HepG2 (cell line): Measurements from ENCODE around the gene DERL2. TPM values are rescaled to one million over a fixed set of nuclear protein-coding genes. Genes with fewer than 3 reads are reported as not detected.

ENCODE experiments used
- AGO2 ChIP-seq: fragments of 200-400 bp; formaldehyde crosslinking; optimal IDR thresholded peaks from 2 replicates; pipeline ENCODE3; 2017; ENCODE audit warnings: mild to moderate bottlenecking, low read depth, low read length, moderate library complexity
- EED ChIP-seq: sonication (generic); formaldehyde crosslinking; IDR thresholded peaks from 2 replicates; pipeline ENCODE4 v1.5.0; 2020; ENCODE audit warnings: mild to moderate bottlenecking, missing genetic modification reagents
- GATAD2A ChIP-seq: IDR thresholded peaks from 2 replicates; pipeline ENCODE4 v1.6.1; 2016
- GPN1 ChIP-seq: sonication (generic); formaldehyde crosslinking; IDR thresholded peaks from 2 replicates; pipeline ENCODE4 v1.5.1; 2020; ENCODE audit warnings: missing genetic modification reagents, borderline replicate concordance
- PHB2 ChIP-seq: fragments of 450-650 bp; IDR thresholded peaks from 2 replicates; pipeline ENCODE4 v1.6.1; 2018; ENCODE audit not compliant: partially characterized antibody
- RFX5 ChIP-seq: IDR thresholded peaks from 2 replicates; pipeline ENCODE4 v1.6.1; 2011; ENCODE audit warnings: low read depth, low read length, improper control_type of control experiment
- SIX4 ChIP-seq: sonication (generic); formaldehyde crosslinking; IDR thresholded peaks from 2 replicates; pipeline ENCODE4 v1.4.0; 2020; ENCODE audit warnings: missing genetic modification reagents
- SNAI1 ChIP-seq: sonication (generic); formaldehyde crosslinking; IDR thresholded peaks from 2 replicates; pipeline ENCODE4 v1.5.0; 2020; ENCODE audit warnings: mild to moderate bottlenecking, missing genetic modification reagents, borderline replicate concordance
- SRY ChIP-seq: sonication (generic); formaldehyde crosslinking; IDR thresholded peaks from 2 replicates; pipeline ENCODE4 v1.8.0; 2022; ENCODE audit warnings: mild to moderate bottlenecking, missing genetic modification reagents
- TBX3 ChIP-seq: fragments of 450-650 bp; IDR thresholded peaks from 2 replicates; pipeline ENCODE4 v1.6.1; 2017; ENCODE audit warnings: antibody characterized with exemption, mild to moderate bottlenecking, inconsistent platforms, borderline replicate concordance
- ZNF10 ChIP-seq: sonication (generic); formaldehyde crosslinking; IDR thresholded peaks from 2 replicates; pipeline ENCODE4 v1.4.0; 2020; ENCODE audit warnings: mild to moderate bottlenecking, low read depth, missing genetic modification reagents, borderline replicate concordance
- ZNF614 ChIP-seq: IDR thresholded peaks from 2 replicates; pipeline ENCODE4 v1.6.1; 2018; ENCODE audit warnings: missing biosample characterization, missing genetic modification reagents, inconsistent platforms, borderline replicate concordance
- ZSCAN29 ChIP-seq: sonication (generic); formaldehyde crosslinking; conservative IDR thresholded peaks from 2 replicates; pipeline ENCODE4 v1.4.0; 2020; ENCODE audit warnings: mild to moderate bottlenecking, missing genetic modification reagents
- polyA plus RNA-seq, 8 experiments: library from polyadenylated mRNA; depleted of rRNA in 3 of 8; stranded (reverse) in 7 of 8; unstranded in 1 of 8; fragments of >200 nt; fragmentation: Illumina TruSeq in 4 of 8; extraction: Trizol in 4 of 8; gene quantifications; 2 replicates each; pipeline versions ENCODE4 v1.2.1 to v1.2.3, GENCODE V29; 2011 to 2016; ENCODE audit warnings: low read depth in 4 of 8, missing spikeins in 1 of 8, mixed read lengths in 1 of 8; ENCODE audit not compliant: insufficient read depth in 1 of 8
- total RNA-seq, 5 experiments: library from RNA; depleted of rRNA; stranded (reverse); fragments of >200 nt; fragmentation: Illumina TruSeq; extraction: Trizol; gene quantifications; 2 replicates each; pipeline ENCODE4 v1.2.3, GENCODE V29; 2016; ENCODE audit warnings: low read depth in 1 of 5
- TF ChIP-seq, protein P1 (sequence below): sonication (generic); formaldehyde crosslinking; IDR thresholded peaks from 2 replicates; pipeline ENCODE4 v1.5.1; 2020; ENCODE audit warnings: mild to moderate bottlenecking, moderate library complexity, missing genetic modification reagents
- TF ChIP-seq, protein P2 (sequence below): sonication (generic); formaldehyde crosslinking; IDR thresholded peaks from 2 replicates; pipeline ENCODE4 v1.4.0; 2020; ENCODE audit warnings: mild to moderate bottlenecking, missing genetic modification reagents, borderline replicate concordance
- TF ChIP-seq, protein P3 (sequence below): sonication (generic); formaldehyde crosslinking; IDR thresholded peaks from 2 replicates; pipeline ENCODE4 v1.5.0; 2020; ENCODE audit warnings: missing genetic modification reagents, mild to moderate bottlenecking, borderline replicate concordance

The DERL2 gene
- total and polyA plus RNA-seq, 2 of the 13 experiments (the other 11 are each of a cell fraction or from before 2014, with no cell fraction given) = 59.3 to 65.2 TPM

DNA sequence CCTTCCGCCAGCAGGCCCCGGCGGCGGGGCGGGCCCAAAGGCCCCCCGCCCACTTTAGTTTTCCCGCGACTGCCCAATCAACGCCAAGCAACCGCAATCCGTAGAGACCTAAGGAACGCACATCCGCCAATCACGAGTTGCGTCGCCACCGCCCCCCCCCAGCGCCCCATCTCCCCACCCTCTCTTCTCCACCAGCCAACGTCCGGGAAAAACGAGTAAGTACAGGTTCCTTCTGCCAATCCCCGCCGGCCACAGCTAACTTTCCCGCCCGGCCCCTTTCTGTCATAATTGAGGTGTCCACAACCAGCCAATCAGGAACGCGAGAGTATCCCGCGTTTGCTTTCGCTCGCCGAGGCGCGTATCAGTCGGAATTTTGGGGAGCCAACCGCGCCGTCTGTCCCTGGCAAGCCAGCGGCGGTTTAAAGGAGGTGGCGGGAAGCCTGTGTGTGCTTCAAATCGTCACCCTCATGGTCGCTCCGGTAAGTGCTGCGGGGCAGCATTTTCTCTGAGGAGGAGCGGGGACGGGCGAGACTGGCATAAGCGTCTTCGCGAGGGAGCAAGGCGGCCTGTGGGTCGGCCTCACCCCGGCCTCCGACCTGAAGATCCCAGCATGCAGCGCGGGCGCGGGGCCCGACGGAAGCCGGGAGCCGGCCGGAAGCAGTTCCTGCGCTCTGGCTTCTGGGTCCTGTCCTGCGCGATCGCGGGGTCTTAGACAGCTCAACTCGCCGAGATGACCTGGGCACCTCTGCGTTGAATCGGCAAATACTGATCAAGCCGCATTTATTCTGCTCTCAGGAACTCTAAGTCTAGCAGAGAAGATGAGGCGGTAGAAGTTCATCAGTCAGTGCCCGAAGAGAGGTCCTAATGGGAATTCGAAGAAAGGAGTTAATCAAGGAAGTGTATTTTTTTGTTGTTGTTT, 487 bp upstream of the DERL2 start, which contains the start of gene MIS12 (continued):
- peak; percentile 72 for TF ChIP-seq AGO2
- TF ChIP-seq ZSCAN29 = 0 out of 2 replicates have a peak, but pooled peaks have one; percentile 71
- TF ChIP-seq SIX4 = no peak
- TF ChIP-seq, protein P1, sequence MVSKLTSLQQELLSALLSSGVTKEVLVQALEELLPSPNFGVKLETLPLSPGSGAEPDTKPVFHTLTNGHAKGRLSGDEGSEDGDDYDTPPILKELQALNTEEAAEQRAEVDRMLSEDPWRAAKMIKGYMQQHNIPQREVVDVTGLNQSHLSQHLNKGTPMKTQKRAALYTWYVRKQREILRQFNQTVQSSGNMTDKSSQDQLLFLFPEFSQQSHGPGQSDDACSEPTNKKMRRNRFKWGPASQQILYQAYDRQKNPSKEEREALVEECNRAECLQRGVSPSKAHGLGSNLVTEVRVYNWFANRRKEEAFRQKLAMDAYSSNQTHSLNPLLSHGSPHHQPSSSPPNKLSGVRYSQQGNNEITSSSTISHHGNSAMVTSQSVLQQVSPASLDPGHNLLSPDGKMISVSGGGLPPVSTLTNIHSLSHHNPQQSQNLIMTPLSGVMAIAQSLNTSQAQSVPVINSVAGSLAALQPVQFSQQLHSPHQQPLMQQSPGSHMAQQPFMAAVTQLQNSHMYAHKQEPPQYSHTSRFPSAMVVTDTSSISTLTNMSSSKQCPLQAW (CRISPR knock-in tag) = peak; percentile 71; the same call in 1 of the 2 replicates
- TF ChIP-seq ZNF614 = peak; percentile 73; the same call in 1 of the 2 replicates
- peak; percentile 63; the same call in 1 of the 2 replicates for TF ChIP-seq TBX3
- peak; percentile 70 for TF ChIP-seq SRY (CRISPR knock-in tag)
- TF ChIP-seq EED (CRISPR knock-in tag) = 0 out of 2 replicates have a peak, but pooled peaks have one; percentile 46
- peak; percentile 30; the same call in 1 of the 2 replicates for TF ChIP-seq GATAD2A (CRISPR knock-in tag)
- no peak for TF ChIP-seq PHB2
- TF ChIP-seq, protein P2, sequence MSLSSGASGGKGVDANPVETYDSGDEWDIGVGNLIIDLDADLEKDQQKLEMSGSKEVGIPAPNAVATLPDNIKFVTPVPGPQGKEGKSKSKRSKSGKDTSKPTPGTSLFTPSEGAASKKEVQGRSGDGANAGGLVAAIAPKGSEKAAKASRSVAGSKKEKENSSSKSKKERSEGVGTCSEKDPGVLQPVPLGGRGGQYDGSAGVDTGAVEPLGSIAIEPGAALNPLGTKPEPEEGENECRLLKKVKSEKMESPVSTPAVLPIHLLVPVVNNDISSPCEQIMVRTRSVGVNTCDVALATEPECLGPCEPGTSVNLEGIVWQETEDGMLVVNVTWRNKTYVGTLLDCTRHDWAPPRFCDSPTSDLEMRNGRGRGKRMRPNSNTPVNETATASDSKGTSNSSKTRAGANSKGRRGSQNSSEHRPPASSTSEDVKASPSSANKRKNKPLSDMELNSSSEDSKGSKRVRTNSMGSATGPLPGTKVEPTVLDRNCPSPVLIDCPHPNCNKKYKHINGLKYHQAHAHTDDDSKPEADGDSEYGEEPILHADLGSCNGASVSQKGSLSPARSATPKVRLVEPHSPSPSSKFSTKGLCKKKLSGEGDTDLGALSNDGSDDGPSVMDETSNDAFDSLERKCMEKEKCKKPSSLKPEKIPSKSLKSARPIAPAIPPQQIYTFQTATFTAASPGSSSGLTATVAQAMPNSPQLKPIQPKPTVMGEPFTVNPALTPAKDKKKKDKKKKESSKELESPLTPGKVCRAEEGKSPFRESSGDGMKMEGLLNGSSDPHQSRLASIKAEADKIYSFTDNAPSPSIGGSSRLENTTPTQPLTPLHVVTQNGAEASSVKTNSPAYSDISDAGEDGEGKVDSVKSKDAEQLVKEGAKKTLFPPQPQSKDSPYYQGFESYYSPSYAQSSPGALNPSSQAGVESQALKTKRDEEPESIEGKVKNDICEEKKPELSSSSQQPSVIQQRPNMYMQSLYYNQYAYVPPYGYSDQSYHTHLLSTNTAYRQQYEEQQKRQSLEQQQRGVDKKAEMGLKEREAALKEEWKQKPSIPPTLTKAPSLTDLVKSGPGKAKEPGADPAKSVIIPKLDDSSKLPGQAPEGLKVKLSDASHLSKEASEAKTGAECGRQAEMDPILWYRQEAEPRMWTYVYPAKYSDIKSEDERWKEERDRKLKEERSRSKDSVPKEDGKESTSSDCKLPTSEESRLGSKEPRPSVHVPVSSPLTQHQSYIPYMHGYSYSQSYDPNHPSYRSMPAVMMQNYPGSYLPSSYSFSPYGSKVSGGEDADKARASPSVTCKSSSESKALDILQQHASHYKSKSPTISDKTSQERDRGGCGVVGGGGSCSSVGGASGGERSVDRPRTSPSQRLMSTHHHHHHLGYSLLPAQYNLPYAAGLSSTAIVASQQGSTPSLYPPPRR (CRISPR knock-in tag) = 0 out of 2 replicates have a peak, but pooled peaks have one; percentile 37
- peak; percentile 72; the same call in 1 of the 2 replicates for TF ChIP-seq GPN1 (CRISPR knock-in tag)
- no peak for TF ChIP-seq SNAI1 (CRISPR knock-in tag)
- TF ChIP-seq RFX5 = peak; percentile 55; the same call in 1 of the 2 replicates
- no peak for TF ChIP-seq ZNF10 (CRISPR knock-in tag)
- TF ChIP-seq, protein P3, sequence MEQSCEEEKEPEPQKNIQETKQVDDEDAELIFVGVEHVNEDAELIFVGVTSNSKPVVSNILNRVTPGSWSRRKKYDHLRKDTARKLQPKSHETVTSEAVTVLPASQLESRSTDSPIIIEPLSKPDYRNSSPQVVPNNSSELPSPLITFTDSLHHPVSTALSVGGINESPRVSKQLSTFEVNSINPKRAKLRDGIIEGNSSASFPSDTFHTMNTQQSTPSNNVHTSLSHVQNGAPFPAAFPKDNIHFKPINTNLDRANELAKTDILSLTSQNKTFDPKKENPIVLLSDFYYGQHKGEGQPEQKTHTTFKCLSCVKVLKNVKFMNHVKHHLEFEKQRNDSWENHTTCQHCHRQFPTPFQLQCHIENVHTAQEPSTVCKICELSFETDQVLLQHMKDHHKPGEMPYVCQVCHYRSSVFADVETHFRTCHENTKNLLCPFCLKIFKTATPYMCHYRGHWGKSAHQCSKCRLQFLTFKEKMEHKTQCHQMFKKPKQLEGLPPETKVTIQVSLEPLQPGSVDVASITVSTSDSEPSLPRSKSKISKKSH (CRISPR knock-in tag) = peak; percentile 89
